ENCODE data around the gene EPB41L4B. TPM values are rescaled to one million over a fixed set of nuclear protein-coding genes. Genes with fewer than 3 reads are reported as not detected.

The EPB41L4B gene
- total RNA-seq, 4 donors from 2014 or later, result 56.4 to 72.7 (median 71.0) TPM

DNA sequence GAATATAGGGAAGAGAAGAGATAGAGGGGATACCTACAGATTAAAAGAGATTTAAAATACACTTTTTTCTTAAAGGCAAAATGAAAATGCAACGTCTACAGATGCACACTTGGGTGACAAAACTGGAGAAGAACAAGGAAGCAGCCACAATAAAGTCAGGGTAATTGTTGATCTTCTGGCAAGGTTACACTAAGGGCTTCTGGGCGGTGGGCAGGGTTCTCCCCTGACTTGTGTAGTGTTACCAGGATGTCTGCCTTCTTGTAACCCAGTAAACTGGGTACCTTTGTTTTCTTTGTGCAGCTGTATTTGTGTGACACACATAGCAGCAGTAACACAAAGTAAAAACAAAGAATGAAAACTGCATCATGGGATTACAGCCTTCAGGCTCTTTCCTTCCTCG lies 37.8 kb downstream of the EPB41L4B start:
- H3K4me3 ChIP-seq (replicated peaks in 1 of 3), result no peak overlapping the region
- H3K36me3 ChIP-seq, result no peaks in the 10 kb centered on the region
- intact Hi-C loops (cut with DNase I), result no loop called here
- no peak overlapping the region for H3K27ac ChIP-seq
- no peak for DNase-seq
- TF ChIP-seq, protein P1, sequence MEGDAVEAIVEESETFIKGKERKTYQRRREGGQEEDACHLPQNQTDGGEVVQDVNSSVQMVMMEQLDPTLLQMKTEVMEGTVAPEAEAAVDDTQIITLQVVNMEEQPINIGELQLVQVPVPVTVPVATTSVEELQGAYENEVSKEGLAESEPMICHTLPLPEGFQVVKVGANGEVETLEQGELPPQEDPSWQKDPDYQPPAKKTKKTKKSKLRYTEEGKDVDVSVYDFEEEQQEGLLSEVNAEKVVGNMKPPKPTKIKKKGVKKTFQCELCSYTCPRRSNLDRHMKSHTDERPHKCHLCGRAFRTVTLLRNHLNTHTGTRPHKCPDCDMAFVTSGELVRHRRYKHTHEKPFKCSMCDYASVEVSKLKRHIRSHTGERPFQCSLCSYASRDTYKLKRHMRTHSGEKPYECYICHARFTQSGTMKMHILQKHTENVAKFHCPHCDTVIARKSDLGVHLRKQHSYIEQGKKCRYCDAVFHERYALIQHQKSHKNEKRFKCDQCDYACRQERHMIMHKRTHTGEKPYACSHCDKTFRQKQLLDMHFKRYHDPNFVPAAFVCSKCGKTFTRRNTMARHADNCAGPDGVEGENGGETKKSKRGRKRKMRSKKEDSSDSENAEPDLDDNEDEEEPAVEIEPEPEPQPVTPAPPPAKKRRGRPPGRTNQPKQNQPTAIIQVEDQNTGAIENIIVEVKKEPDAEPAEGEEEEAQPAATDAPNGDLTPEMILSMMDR (IDR thresholded peaks at IDR 0.05), result no peak
- TF ChIP-seq POLR2A (IDR thresholded peaks at IDR 0.05), result no peak
- WGBS, 2 donors, result 88% methylated on average over 3 of the region's 3 CpGs
- H3K4me1 ChIP-seq, result peaks cover 27 to 42% of the 10 kb centered on the region in 2 donors
- no peaks in the 10 kb centered on the region for H3K9me3 ChIP-seq
- no peaks in the 10 kb centered on the region for H3K27me3 ChIP-seq

DNA sequence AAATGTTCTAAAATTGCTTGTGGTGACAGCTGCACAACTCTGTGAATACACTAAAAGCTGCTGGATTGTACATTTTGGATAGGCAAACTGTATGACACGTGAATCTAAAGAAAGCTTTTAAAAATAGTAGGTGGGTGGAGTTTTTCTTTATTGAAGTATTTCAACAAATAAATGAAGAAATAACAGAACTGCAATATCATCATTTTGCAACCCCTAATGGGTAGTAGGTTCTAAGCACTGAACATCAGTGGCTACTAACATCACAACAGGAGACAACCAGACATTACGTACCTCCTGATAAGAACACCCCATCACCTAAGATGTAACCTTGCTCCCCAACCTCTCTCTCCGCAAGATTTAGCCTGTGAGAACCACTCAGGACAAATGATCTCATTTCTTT lies 38.6 kb downstream of the EPB41L4B start:
- Histone ChIP-seq H3K27me3 (no peaks in the 10 kb centered on the region), H3K27ac (no peak overlapping the region), H3K9me3 (no peaks in the 10 kb centered on the region), H3K36me3 (no peaks in the 10 kb centered on the region), H3K4me3 (replicated peaks in 1 of 3) (no peak overlapping the region), H3K4me1 (peaks cover 23 to 35% of the 10 kb centered on the region in 2 donors)
- intact Hi-C loops (cut with DNase I), result no loop called here
- WGBS, 2 donors, result 95 to 97% methylated on average over 3 of the region's 3 CpGs
- no peak for TF ChIP-seq POLR2A (IDR thresholded peaks at IDR 0.05)
- TF ChIP-seq, protein P1 (IDR thresholded peaks at IDR 0.05), result no peak
- no peak for DNase-seq

DNA sequence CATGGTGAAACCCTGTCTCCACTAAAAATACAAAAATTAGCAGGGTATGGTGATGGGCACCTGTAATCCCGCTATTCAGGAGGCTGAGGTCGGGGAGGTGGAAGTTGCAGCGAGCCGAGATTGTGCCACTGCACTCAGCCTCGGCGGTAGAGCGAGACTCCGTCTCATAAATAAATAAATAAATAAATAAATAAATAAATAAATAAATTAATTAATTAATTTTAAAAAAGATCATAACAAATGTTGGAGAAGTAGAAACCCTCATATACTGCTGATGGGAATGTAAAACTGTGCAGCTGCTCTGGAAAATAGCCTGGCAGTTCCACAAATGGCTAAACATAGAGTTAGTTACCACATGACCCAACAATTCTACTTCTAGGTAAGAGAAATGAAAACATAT lies 39.3 kb downstream of the EPB41L4B start:
- 97 to 99% methylated on average over 8 of the region's 8 CpGs for WGBS, 2 donors

DNA sequence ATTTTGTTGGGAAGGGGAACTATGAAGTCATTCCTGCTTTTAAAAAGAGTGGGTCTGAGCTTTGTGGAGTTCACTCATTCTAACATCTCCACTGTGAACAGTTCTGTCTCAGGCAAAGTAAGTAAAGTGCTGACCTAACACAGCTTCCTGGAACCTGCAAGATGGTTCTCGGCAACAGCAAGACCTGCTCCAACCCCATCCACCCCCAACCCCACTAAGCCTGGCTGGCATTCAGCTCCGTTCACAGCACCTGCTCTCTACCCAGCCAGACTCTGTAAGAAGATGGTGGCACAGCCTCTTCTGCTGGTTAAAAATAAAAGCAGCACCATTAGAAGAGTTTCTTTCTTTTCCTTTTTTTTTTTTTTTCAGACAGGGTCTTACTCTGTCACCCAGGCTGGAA lies 42.0 kb downstream of the EPB41L4B start:
- no peak for TF ChIP-seq POLR2A (IDR thresholded peaks at IDR 0.05)
- TF ChIP-seq, protein P1 (IDR thresholded peaks at IDR 0.05), result no peak
- WGBS, 2 donors, result 71 to 89% methylated on average over 2 of the region's 2 CpGs

More for the DNA sequence above, 39.3 kb downstream of the EPB41L4B start:
- H3K4me3 ChIP-seq (replicated peaks in 1 of 3), result no peak overlapping the region
- TF ChIP-seq, protein P1 (IDR thresholded peaks at IDR 0.05), result no peak
- TF ChIP-seq POLR2A (IDR thresholded peaks at IDR 0.05), result no peak
- intact Hi-C loops (cut with DNase I), result no loop called here
- no peaks in the 10 kb centered on the region for H3K9me3 ChIP-seq
- peaks cover 18 to 29% of the 10 kb centered on the region in 2 donors for H3K4me1 ChIP-seq
- DNase-seq, result no peak
- H3K27ac ChIP-seq, result no peak overlapping the region
- no peaks in the 10 kb centered on the region for H3K36me3 ChIP-seq
- H3K27me3 ChIP-seq, result no peaks in the 10 kb centered on the region

DNA sequence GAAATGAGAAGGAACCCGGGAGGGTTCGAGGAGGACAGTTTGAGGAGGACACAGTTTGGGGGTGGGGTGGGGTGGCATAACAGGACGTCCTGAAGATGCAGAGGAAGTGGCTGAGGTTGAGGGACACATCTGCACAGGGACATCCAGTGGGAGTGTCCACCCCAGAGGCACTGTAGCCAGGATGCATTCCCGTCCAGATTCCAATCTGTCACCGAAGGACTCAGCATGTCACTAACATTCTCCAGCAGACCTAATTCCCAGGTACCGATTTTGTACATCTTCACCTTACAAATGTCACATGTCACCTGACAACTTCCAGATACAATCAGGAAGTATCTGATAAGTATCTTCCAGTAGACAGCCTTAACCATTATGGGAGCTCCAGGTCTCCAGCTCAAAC lies 42.6 kb downstream of the EPB41L4B start:
- Histone ChIP-seq H3K27ac (peak overlapping the region in 1 of 3 donors; percentile 36), H3K27me3 (no peaks in the 10 kb centered on the region), H3K4me1 (peaks cover 43 to 52% of the 10 kb centered on the region in 2 donors), H3K4me3 (replicated peaks in 1 of 3) (no peak overlapping the region), H3K36me3 (no peaks in the 10 kb centered on the region), H3K9me3 (no peaks in the 10 kb centered on the region)
- TF ChIP-seq, protein P1 (IDR thresholded peaks at IDR 0.05), result no peak
- no peak for TF ChIP-seq POLR2A (IDR thresholded peaks at IDR 0.05)
- 88 to 89% methylated on average over 6 of the region's 6 CpGs for WGBS, 2 donors
- intact Hi-C loops (cut with DNase I), result no loop called here
- DNase-seq, result no peak

More for the DNA sequence above, 42.0 kb downstream of the EPB41L4B start:
- Histone ChIP-seq H3K27me3 (no peaks in the 10 kb centered on the region), H3K4me1 (peaks cover 38 to 48% of the 10 kb centered on the region in 2 donors), H3K27ac (peak overlapping the region in 1 of 3 donors; percentile 3), H3K4me3 (replicated peaks in 1 of 3) (no peak overlapping the region), H3K36me3 (no peaks in the 10 kb centered on the region), H3K9me3 (no peaks in the 10 kb centered on the region)
- intact Hi-C loops (cut with DNase I), result no loop called here
- DNase-seq, result no peak

Data from thyroid gland (tissue), 4 donors.